22Rv1 (cell line): ENCODE data around the gene PKNOX1.
"Not testable (repeated sequence)": the region's sequence is repeated elsewhere in the genome, so short reads cannot be mapped to it uniquely, and the experiment has no call there.

ENCODE experiments used
- ZFX ChIP-seq: fragments of 450-650 bp; IDR thresholded peaks from 2 replicates; pipeline ENCODE4 v1.6.1; 2017; ENCODE audit warnings: antibody characterized with exemption, borderline replicate concordance
- TF ChIP-seq, protein P1 (sequence below): fragments of 450-650 bp; IDR thresholded peaks from 2 replicates; pipeline ENCODE4 v1.5.1; 2017; ENCODE audit warnings: mild to moderate bottlenecking

DNA sequence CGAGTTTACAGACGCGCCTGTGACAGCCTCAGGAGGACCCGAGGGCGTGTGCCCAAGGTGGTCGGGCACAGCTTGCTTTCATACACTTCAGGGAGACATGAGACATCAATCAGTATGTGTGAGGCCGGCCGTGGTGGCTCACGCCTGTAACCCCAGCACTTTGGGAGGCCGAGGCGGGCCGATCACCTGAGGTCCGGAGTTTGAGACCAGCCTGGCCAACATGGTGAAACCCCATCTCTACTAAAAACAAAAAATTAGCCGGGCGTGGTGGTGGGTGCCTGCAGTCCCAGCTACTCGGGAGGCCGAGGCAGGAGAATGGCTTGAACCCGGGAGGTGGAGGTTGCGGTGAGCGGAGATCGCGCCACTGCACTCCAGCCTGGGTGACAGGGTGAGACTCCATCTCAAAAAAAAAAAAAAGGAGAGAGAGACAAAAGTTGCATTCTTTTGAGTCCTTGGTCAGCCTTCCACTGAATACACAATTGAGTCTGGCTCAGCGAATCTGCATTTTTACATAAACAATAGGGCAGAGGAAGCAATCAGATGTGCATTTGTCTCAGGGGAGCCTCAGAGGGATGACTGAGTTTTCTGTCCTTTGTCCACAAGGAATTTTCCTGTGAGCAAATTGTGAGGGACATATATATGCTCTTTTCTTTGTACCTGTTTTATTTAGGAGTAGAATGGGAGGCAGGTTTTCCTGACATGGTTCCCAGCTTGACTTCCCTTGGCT, 46.7 kb upstream of the PKNOX1 start:
- TF ChIP-seq, protein P1, sequence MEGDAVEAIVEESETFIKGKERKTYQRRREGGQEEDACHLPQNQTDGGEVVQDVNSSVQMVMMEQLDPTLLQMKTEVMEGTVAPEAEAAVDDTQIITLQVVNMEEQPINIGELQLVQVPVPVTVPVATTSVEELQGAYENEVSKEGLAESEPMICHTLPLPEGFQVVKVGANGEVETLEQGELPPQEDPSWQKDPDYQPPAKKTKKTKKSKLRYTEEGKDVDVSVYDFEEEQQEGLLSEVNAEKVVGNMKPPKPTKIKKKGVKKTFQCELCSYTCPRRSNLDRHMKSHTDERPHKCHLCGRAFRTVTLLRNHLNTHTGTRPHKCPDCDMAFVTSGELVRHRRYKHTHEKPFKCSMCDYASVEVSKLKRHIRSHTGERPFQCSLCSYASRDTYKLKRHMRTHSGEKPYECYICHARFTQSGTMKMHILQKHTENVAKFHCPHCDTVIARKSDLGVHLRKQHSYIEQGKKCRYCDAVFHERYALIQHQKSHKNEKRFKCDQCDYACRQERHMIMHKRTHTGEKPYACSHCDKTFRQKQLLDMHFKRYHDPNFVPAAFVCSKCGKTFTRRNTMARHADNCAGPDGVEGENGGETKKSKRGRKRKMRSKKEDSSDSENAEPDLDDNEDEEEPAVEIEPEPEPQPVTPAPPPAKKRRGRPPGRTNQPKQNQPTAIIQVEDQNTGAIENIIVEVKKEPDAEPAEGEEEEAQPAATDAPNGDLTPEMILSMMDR = not testable (repeated sequence)
- not testable (repeated sequence) for TF ChIP-seq ZFX
